HAP-1 (cell line): ENCODE data around the gene ZBTB43.
"Not testable (repeated sequence)": the region's sequence is repeated elsewhere in the genome, so short reads cannot be mapped to it uniquely, and the experiment has no call there.

Source experiments
- DNase-seq, 2 experiments: peaks; one replicate each; pipeline ENCODE4 v3.0.0-alpha.2; 2016 to 2020; ENCODE audit warnings: low spot score in 2 of 2
- H3K27me3 ChIP-seq: fragments of 250-450 bp; sonication (Bioruptor Pico); 2 replicates; pipeline ENCODE4 v1.5.1; 2020; ENCODE audit warnings: low read depth, mild to moderate bottlenecking, moderate library complexity
- H3K36me3 ChIP-seq: fragments of 250-450 bp; sonication (Bioruptor Pico); replicated peaks from 2 replicates; pipeline ENCODE4 v1.5.1; 2020; ENCODE audit warnings: mild to moderate bottlenecking
- H3K4me1 ChIP-seq: fragments of 250-450 bp; sonication (Bioruptor Pico); 2 replicates; pipeline ENCODE4 v1.5.1; 2020; ENCODE audit warnings: mild to moderate bottlenecking
- H3K4me3 ChIP-seq: fragments of 250-450 bp; sonication (Bioruptor Pico); 2 replicates; pipeline ENCODE4 v1.5.1; 2020; ENCODE audit warnings: mild to moderate bottlenecking, moderate library complexity
- H3K9me3 ChIP-seq: fragments of 250-450 bp; sonication (Bioruptor Pico); 2 replicates; pipeline ENCODE4 v1.5.1; 2020; ENCODE audit warnings: mild to moderate bottlenecking, moderate library complexity
- in situ Hi-C: fragments of 300-500 bp; cut with MboI; formaldehyde crosslinking; loops from 3 replicates; pipeline ENCODE4 v1.14.3; 2020; ENCODE audit warnings: low sequenced_read_pairs, inconsistent platforms, mixed read lengths

ZBTB43 gene

DNA sequence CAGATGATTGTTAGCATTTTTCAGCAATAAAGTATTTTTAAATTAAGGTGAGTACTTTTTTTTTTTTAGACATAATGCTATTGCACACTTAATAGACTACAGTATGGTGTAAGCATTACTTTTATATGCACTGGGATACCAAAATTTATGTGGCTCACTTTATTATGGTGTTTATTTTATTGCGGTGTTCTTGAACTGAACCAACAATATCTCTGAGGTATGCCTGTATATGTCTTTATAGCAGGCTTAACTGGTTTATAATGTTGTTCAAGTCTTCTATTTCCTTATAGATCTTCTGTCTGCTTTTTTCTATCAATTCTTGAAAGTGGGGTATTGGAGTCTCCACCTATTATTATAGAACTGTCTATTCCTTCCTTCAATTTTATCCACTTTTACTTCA is 18.0 kb downstream of the ZBTB43 start:
- in situ Hi-C loops, result no loop called here
- Histone ChIP-seq H3K9me3 (peaks cover 13% of the 10 kb centered on the region), H3K36me3 (peaks cover 14% of the 10 kb centered on the region; the same call in 1 of the 2 replicates), H3K4me3 (no peak overlapping the region), H3K4me1 (0 out of 2 replicates have a peak, but pooled peaks cover 3% of the 10 kb centered on the region), H3K27me3 (no peaks in the 10 kb centered on the region)
- DNase-seq, result no peak

- H3K4me1 ChIP-seq, H3K4me3 ChIP-seq, in situ Hi-C loops, H3K9me3 ChIP-seq, H3K36me3 ChIP-seq, H3K27me3 ChIP-seq: not testable (repeated sequence)
- peak in 1 of 2 experiments; percentile 19 for DNase-seq
Observed at GRCh38 chr9:126824052-126824451, 19.2 kb downstream of the ZBTB43 start.

DNA sequence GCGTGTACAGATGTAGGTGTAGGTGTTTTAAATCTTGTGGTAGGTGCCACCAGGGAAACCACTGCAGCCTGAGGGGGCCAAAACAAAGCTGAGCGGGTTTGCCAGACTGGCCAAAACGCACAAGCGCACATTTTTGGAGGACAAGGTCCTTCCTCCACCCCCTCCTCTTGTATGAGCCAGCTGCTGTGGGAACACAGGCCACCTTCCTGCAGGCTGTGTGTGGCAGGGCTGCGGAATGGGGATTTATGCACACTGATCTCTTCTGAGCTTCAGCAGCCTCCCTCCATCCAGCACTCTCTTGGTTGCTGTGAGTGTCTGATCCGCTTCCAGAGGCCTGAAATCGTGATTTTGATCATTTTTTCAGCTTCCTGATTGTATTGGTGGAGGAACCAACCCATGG is 22.4 kb downstream of the ZBTB43 start:
- H3K4me3 ChIP-seq, result no peak overlapping the region
- H3K9me3 ChIP-seq, result no peaks in the 10 kb centered on the region
- in situ Hi-C loops, result no loop called here
- no peaks in the 10 kb centered on the region for H3K27me3 ChIP-seq
- no peak for DNase-seq
- H3K4me1 ChIP-seq, result peaks cover 20% of the 10 kb centered on the region
- peaks cover 4% of the 10 kb centered on the region; the same call in 1 of the 2 replicates for H3K36me3 ChIP-seq

DNA sequence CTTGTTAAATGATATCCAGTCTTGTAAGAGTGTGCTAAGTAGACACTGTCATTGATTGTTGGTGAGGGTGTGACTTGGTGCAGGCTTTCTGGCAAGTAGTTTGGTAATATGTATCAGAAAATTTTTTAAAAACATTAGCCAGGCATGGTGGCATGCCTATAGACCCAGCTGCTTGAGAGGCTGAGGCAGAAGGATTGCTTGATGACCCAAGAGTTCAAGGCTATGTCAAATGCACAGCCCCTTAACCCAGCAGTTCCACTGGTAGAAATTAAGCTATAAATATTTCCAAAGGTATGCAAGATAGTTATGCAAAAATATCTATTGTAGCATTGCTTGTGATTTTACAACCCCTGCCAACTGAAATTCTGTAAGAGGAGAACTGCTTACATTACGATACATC is 24.2 kb downstream of the ZBTB43 start:
- peak; percentile 30 to 89 for DNase-seq
- in situ Hi-C loops, result no loop called here
- no peaks in the 10 kb centered on the region for H3K9me3 ChIP-seq
- peaks cover 20% of the 10 kb centered on the region for H3K4me1 ChIP-seq
- H3K36me3 ChIP-seq, result peaks cover 16% of the 10 kb centered on the region
- H3K27me3 ChIP-seq, result no peaks in the 10 kb centered on the region
- no peak overlapping the region for H3K4me3 ChIP-seq

DNA sequence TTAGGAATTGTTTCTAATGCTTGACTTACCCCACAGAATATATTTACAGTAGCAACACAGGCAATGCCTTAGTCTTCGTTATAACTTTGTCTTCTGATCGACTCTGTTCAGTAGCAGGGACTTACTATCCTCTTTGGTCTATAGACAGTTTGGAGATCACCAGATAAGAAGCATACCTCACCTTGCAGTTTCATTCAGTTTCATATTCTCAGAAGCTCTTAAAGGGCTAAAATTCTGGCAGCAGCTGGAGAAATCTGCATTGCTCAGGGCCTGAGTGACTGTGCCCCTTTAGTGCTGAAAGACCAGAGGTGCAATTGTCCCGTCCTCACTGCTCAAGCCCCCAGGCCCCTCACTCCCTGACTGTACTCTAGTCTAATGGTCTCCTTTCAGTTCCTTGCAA is 26.0 kb downstream of the ZBTB43 start:
- DNase-seq, result no peak
- in situ Hi-C loops, result no loop called here
- Histone ChIP-seq H3K4me3 (no peak overlapping the region), H3K36me3 (peaks cover 25% of the 10 kb centered on the region), H3K4me1 (peaks cover 16% of the 10 kb centered on the region), H3K9me3 (no peaks in the 10 kb centered on the region), H3K27me3 (no peaks in the 10 kb centered on the region)

- H3K27me3 ChIP-seq, result no peaks in the 10 kb centered on the region
- no peak overlapping the region for H3K4me3 ChIP-seq
- peaks cover 16% of the 10 kb centered on the region for H3K4me1 ChIP-seq
- in situ Hi-C loops, result no loop called here
- H3K36me3 ChIP-seq, result peaks cover 30% of the 10 kb centered on the region
- no peak for DNase-seq
- no peaks in the 10 kb centered on the region for H3K9me3 ChIP-seq
Observed at GRCh38 chr9:126832440-126832839, 27.6 kb downstream of the ZBTB43 start.

- in situ Hi-C loops, result no loop called here
- Histone ChIP-seq H3K4me3 (no peak overlapping the region), H3K9me3 (no peaks in the 10 kb centered on the region), H3K36me3 (peaks cover 30% of the 10 kb centered on the region), H3K4me1 (peaks cover 16% of the 10 kb centered on the region), H3K27me3 (no peaks in the 10 kb centered on the region)
- no peak for DNase-seq
Observed at GRCh38 chr9:126833020-126833419, 28.2 kb downstream of the ZBTB43 start.

- Histone ChIP-seq H3K4me1 (peaks cover 13% of the 10 kb centered on the region), H3K27me3 (no peaks in the 10 kb centered on the region), H3K9me3 (no peaks in the 10 kb centered on the region), H3K36me3 (peaks cover 30% of the 10 kb centered on the region), H3K4me3 (no peak overlapping the region)
- in situ Hi-C loops, result no loop called here
- no peak for DNase-seq
Observed at GRCh38 chr9:126833710-126834345, 29.0 kb downstream of the ZBTB43 start.

- H3K9me3 ChIP-seq, result no peaks in the 10 kb centered on the region
- no peak for DNase-seq
- no peaks in the 10 kb centered on the region for H3K27me3 ChIP-seq
- H3K4me1 ChIP-seq, result peaks cover 4% of the 10 kb centered on the region
- in situ Hi-C loops, result no loop called here
- H3K36me3 ChIP-seq, result peaks cover 30% of the 10 kb centered on the region
- no peak overlapping the region for H3K4me3 ChIP-seq
Observed at GRCh38 chr9:126834672-126835071, 29.8 kb downstream of the ZBTB43 start.

- in situ Hi-C loops, result no loop called here
- Histone ChIP-seq H3K9me3 (no peaks in the 10 kb centered on the region), H3K4me1 (no peaks in the 10 kb centered on the region), H3K4me3 (no peak overlapping the region), H3K36me3 (peaks cover 30% of the 10 kb centered on the region), H3K27me3 (no peaks in the 10 kb centered on the region)
- DNase-seq, result no peak
Observed at GRCh38 chr9:126836216-126836615, 31.4 kb downstream of the ZBTB43 start.

- peaks cover 22% of the 10 kb centered on the region for H3K36me3 ChIP-seq
- no peaks in the 10 kb centered on the region for H3K4me1 ChIP-seq
- no peaks in the 10 kb centered on the region for H3K9me3 ChIP-seq
- no peak for DNase-seq
- H3K4me3 ChIP-seq, result no peak overlapping the region
- no peaks in the 10 kb centered on the region for H3K27me3 ChIP-seq
- in situ Hi-C loops, result no loop called here
Observed at GRCh38 chr9:126838055-126838811, 33.4 kb downstream of the ZBTB43 start.

- H3K27me3 ChIP-seq, result no peaks in the 10 kb centered on the region
- peaks cover 15% of the 10 kb centered on the region for H3K36me3 ChIP-seq
- in situ Hi-C loops, result no loop called here
Observed at GRCh38 chr9:126838895-126839294, 34.1 kb downstream of the ZBTB43 start.

DNA sequence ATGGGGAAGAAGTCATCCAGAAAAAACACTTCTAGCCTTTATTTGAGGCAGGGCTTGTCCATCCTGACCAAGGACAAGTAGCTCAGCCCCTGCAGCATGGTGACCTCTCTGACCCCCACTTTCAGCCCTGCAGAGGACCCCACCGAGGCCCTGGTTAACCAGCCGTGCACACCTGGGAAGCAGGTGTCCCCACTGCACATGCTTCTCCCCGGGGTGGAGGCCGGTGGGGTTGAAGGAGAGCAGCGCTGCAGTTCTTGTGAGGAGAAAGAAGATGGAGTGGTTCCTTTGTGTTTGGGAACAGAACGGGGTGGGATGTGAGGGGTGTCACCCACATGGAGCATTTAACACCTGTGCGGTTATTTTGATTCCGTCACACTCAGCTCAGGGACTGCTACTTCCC is 34.5 kb downstream of the ZBTB43 start:
- Histone ChIP-seq H3K4me1 (no peaks in the 10 kb centered on the region), H3K4me3 (no peak overlapping the region), H3K27me3 (no peaks in the 10 kb centered on the region), H3K36me3 (peaks cover 11% of the 10 kb centered on the region), H3K9me3 (no peaks in the 10 kb centered on the region)
- DNase-seq, result no peak
- in situ Hi-C loops, result no loop called here

More at GRCh38 chr9:126838895-126839294, 34.1 kb downstream of the ZBTB43 start:
- no peaks in the 10 kb centered on the region for H3K4me1 ChIP-seq
- H3K9me3 ChIP-seq, result no peaks in the 10 kb centered on the region
- DNase-seq, result no peak
- H3K4me3 ChIP-seq, result no peak overlapping the region

DNA sequence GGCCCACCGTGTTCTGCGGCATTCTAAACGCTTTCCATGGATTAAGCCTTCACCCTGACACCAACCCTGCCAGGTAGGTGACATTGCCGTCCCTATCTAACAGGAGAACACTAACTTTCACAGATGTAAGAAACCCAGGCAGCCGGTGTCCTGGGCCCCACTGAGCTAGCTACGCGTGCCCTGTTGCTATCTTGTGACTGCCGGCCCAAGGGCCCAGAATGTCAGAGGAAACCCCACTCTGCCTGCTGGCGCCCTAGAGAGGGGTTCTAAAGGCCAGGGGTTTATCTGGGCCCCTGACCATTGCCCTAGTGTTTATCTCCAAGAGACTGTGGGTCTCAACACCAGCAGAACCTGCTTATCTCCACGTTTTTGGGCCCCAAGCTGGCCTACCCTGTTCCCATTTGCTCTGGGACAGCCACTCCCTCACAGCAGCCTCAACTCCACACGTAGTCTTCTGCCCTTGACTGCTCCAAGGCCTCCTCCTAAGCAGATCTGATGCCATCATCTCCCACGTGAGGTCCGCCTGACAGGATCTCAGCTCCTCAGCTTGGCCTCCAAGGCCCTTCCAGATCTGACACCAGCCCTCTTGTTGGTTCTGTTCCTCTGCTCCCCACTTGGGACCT is 37.5 kb downstream of the ZBTB43 start:
- Histone ChIP-seq H3K9me3 (no peaks in the 10 kb centered on the region), H3K4me1 (no peaks in the 10 kb centered on the region), H3K4me3 (no peak overlapping the region), H3K36me3 (no peaks in the 10 kb centered on the region), H3K27me3 (no peaks in the 10 kb centered on the region)
- no peak for DNase-seq
- in situ Hi-C loops, result no loop called here
